GM18868 (cell line): ENCODE data around the gene RSPH6A.

Experiments used
- ATAC-seq: cut with Tn5 transposase; IDR thresholded peaks from one replicate; pipeline ENCODE4 v1.9.1; 2021; ENCODE audit warnings: mild to moderate bottlenecking, moderate library complexity; ENCODE audit not compliant: unreplicated experiment

The RSPH6A gene

DNA sequence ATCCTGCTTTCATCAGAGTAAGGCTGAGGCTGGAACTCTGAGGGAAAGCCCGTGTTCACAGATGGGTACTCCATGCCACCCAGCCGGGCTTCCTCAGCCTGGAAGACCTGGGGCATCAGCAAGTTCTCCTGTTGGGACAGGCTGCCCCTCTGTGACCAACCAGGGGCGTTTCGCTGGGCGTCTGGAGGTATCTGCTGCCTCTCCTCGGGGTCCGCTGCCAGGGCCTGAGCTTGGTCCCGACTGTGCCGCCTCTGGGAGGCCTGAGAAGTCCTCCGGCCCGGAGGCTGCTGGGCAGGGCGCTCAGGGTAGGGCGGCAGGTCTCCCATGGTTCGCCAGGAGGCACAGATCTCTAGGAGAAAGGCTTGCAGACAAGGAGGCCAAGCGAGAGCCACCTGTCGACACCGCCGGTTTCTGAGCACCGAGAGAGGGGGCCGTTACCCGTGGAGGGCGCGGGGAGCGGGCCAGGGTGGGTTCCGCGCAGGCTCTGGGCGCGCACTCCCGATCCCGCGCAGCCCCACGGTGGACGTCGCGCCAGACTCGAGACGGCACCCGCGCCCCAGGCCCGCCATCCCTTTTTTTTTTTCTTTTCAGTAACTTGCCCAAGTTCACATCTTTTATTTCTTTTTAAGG, at the start of gene RSPH6A:
TSS of gene RSPH6A (minus strand) at position 458 of the 630 bp plus-strand sequence. CDS start at position 326, 132 bp downstream.
- no peak for ATAC-seq

DNA sequence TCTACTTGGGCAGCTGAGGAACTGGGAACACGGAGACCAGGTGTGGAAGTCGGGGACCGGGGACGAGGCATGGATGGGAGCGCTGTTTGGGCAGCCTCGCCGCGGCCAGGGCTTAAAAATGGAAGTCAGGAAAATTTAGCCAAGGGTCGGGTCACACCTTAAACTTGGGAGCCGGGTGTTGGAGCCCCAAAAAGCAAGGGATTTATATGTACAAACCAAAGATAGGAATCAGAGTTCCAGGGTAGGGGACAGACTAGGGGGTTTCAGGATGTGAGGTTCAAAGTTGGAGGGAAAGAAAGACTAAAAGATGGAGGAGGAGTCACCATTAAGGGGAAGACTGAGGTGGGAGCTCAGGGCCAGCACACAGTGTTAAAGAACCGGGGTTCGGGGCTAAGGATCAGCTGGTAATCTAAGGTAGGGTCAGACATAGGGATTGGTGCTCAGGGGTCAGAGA, 49.5 kb upstream of the RSPH6A start:
- ATAC-seq = no peak

DNA sequence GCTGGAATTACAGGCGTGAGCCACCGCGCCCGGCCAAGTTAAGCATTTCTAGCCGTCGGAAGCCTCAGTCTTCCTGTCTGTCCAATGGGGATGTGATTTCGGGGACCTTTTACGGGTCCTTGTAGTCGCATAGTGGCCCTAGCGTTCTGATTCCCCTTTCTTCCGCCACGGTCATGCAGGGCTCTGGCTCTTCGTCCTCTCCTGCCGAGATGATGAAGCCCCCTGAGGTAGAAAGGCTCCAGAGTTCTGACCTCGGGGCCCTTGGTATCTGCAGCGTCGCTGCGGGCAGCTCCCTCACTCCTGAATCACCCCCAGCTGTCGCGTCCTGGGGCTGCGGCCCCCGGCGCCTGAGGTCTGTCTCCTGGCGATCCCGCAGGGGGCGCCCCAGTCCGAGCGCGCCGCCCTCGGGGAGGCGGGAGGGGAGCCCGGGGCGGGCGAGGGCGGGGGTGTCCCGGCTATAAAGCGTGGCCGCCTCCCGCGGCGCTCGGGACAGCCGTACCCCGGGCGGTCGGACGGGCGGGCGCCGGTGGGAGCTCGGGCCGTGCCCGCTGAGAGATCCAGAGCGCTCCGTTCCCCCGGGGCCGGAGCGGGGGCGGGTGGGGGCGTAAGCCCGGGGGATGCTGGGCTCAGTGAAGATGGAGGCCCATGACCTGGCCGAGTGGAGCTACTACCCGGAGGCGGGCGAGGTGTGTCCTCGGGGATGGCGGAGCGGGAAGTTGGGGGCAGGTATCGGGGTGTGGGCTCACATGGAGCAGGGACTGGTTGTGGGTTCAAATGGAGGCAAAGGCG, 48.9 kb upstream of the RSPH6A start, which contains the start of gene FOXA3:
TSS of gene FOXA3 (plus strand) at position 487 of the 789 bp plus-strand sequence. CDS start at position 618, 131 bp downstream.
- no peak for ATAC-seq

DNA sequence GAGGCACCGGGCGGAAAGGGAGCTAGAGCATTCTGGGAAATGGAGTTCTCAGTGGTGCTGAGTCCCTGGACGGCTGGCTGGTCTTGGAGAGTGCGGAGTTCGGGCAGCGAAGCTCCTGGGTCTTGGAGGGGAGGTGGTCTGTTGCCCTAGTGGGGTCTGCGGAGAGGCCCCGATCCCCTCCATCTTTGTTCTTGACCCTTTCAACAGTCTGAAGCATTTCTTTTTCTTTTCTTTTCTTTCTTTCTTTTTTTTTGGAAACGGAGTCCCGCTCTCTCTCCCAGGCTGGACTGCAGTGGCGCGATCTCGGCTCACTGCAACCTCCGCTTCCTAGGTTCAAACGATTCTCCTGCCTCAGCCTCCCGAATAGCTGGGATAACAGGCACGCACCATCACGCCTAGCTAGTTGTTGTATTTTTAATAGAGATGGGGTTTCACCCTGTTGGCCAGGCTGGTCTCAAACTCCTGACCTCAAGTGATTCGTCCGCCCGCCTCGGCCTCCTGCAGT, 48.3 kb upstream of the RSPH6A start:
- no peak for ATAC-seq

DNA sequence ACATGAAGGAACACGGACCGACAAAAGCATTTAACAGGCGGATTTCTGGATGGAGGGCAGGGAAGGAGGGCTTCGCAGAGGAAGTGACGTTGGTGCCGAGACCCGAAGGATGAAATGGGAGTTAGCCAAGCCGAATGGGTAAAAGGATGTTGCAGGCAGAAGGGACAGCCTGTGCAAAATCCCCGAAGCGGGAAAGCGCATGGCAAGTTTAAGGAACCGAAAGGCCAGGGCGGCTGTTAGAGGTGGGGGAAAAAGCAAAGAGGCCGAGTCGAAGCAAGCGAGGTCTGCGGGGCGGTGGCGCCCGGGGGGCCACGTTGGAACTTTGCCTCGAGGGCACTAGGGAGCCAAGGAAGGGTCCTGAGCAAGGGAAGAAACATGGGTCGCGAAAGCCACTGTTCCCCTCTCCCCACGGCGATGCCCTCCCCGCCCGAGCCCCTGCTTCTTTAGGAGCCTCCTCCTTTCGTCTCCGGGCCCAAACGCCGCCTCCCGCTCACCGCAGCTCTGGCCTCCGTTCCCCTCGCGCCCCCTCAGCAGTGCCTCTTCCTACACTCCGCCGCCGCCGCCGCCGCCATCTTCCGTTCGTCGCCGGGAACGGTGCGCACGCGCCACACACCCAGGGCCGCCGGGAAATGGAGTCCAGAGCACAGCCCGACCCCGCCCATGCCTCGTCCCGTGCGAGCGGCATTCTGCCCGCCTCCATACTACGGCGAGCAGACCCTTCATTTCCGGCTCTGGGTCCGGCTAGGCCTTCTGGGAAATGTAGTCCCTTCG, 47.6 kb upstream of the RSPH6A start, which contains the start of gene SYMPK:
TSS of gene SYMPK (minus strand) at position 584 of the 771 bp plus-strand sequence. CDS start 8,652 bp downstream, outside the sequence.
- ATAC-seq = peak; percentile 88

DNA sequence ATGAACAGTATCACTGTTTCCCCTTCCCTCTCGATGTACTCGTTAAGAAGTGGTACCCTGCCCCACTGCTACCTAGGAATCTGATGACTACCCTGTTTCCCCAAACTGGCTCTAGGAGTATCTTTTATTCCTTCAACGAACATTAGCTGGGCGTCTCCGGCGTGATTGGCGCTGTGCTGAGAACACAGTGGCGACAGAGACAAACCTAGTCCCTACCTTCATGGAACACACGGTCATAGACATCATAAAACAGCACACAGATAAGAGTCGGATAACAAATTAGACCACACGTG, 47.1 kb upstream of the RSPH6A start:
- no peak for ATAC-seq

DNA sequence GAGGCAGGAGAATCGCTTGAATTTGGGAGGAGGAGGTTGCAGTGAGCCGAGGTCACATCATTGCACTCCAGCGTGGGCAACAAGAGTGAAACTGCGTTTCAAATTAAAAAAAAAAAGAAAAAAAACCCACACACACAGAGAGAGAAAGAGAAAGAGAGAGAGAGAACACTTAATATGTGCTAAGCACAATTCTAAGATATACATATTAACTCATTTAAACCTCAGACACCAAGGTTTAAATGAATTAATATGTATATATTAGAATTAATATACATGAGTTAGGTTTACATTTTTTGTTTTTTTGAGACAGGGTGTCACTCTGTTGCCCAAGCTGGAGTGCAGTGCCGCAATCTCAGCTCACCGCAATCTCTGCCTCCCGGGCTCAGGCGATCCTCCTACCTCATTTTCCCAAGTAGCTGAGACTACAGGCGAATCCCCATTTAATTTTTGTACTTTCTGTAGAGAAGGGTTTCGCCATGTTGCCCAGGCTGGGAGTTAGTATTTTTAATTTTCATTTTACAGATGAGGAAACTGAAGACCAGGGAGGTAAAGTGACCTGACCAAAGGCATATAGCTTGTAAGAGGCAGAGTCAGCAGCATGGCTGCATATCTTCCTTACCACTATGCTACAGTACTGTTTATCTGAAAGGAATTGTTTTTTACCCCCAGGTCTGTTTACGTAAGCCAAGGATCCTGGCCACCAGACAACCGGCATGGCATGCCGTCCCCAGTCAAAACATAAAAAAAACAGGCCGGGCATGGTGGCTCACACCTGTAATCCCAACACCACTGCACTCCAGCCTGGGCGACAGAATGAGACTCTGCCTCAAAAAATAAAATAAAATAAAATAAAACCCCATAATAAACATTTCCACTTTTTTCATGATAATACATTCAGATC, 45.5 kb upstream of the RSPH6A start:
- ATAC-seq = no peak

DNA sequence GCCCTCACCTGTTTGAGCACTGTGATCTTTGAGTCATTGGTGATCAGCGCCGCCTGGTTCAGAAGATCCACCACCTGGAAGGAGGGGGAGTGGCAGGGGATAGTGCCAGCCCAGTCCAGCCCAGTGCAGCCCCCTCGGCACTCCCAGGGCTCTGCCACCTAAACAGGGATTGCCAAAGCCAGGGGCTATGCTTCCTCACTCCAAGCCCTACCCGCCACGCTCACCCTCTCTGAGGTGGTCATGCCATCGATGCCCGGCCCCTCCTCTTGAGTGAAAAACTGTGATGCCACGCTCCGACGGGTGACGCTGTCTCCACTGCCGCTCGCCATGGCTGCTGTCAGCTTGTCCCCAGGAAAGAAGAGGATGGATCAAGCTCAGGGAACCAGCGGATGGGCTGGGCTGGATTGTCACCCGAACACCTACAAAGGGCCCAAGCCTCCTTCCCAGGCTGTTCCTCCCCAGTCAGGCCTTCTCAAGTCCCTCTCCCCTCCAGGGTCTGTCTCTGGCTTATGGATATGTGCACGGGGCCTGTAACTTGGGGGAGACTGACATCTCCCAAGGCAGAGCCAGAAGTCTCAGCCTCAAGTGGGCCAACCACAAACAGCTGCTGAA, 39.2 kb upstream of the RSPH6A start:
- no peak for ATAC-seq

DNA sequence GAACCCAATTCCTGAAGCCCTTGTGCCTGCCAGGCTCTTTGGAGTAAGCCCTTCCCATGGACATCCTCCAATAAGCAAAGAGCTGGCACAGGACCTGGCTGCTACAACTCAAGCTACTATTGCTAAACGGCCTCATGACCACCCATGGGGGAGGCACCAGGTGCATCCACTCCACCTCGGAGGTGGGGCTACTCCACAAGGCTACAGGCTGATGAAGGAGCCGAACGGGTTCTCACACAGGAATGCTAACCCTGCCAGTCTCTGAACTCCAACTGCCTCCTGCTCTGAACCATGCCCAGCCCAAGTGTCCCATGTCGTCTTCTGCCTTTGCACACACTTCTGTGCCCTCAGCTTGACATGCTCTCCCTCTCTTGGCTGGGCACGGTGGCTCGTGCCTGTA, 37.9 kb upstream of the RSPH6A start:
- ATAC-seq = no peak

DNA sequence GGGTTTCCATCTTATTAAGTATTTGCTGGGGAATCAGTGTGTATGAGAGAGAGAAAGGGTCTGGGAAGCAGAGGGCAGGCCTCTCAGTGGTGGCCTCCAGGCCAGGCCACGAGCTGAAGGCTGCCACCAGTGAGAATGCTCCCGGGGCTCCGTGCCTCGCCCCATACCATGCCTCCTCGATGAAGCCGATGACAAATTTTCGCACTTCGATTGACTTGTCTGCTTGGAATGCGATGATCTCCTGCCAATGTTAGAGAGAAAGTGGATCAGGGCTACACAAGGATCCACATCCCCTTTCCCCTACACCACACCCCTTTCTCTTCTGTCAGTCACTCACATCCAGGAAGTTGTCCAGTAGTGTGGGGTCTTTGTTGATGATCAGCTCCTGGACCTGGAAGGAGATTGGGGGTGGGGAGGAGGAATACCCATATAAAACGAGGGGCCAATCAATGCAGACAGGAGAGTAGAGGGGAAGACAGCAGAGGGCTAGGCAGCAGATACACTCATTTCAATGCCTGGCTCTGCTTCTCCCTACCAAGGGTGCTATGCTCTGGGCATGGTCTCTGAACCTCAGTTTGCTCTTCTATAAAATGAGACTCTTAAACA, 37.1 kb upstream of the RSPH6A start:
- ATAC-seq = no peak

DNA sequence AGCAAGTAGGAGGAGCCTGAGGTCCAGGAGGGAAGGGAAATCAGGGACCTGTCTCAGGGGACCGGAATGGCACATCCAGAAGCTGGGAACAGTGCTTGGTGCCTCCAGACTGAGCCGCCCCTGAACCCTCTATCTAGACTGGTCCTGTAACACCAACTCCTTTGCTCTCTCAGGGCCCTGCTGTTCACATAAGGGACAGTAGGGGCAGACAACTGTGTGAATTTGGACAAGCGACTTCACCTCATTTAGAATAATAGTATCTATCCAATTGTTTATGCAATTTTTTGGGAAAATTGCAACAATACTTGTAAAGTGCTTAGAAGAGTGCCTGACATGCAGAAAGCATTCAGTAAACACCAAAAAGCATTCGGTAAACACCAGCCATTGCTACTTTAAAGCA, 33.8 kb upstream of the RSPH6A start:
- ATAC-seq = no peak

DNA sequence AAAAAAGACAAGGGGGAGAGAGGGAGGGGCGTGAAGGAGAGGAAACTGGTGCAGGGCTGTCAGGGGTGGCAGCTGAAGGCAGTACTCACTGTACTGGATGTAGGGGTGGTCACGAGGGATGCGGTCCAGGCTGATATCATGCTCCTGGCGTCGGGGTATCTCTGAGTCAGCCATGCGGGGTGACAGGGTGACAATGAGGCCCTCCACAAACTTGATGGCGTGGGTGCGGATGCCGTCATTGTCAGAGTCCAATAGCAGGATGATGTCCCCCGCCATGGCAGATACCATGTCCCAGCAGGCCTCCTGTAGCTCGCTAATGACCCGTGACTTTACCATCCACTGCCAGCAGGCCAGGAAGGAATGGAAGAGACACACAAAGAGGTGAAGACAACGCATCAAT, 32.6 kb upstream of the RSPH6A start:
- ATAC-seq = no peak

DNA sequence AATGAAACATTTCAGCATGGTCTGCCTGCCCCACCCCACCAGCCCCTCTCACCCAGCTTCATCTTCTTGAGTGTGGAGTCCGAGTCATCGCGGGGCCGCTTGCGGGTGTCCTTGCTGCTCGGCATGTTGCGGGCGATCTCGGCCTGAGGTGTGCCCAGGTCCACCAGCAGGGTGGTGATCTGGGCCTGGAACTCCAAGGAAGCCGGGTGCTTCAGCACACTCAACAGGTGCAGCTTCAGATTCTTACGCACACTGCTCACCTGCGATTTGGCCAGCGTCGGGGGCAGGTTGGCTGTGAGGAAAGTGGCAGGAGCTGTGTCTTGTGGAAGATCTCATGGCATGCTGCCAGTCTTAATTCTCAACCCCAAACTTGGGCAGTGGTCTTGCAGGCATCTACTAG, 27.1 kb upstream of the RSPH6A start:
- ATAC-seq = no peak

DNA sequence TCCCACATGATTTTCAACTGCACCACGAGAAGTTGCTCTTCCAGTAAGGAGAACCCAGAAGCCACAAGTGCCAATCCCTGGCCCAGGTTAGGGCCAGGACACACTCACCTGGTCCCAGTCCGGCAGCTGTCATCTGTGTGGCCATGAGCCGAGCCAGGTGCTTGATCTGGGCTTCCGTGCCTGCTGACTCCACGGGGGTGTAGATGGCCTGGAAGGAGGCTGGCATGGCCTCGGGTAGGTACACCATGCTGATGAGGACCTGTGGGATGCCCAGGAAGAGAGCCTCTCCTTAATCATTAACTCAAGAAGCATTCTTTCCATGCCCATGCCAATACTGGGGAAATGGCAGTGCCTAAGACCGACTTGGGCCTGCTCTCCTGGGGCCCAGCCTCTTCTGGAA, 19.9 kb upstream of the RSPH6A start:
- ATAC-seq = no peak

DNA sequence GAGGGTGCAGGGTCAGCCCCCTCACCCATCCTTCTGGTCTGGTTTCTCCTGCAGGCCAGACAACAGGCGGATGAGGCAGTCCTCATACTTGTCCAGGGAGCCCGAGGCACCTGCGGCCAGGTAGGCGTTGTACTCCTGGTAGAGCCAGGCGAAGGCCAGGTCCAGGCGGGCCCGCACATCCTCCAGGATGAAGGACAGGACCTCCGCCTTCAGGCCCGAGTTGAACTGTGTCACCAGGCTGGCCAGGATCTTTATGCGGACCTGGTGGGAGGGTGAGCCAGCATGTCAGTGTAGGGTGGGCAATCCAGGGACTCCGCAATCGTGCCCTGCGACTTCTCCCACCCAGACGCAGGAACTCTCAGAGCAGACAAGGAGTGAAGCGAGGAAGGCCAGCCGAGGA, 13.8 kb upstream of the RSPH6A start:
- ATAC-seq = no peak

DNA sequence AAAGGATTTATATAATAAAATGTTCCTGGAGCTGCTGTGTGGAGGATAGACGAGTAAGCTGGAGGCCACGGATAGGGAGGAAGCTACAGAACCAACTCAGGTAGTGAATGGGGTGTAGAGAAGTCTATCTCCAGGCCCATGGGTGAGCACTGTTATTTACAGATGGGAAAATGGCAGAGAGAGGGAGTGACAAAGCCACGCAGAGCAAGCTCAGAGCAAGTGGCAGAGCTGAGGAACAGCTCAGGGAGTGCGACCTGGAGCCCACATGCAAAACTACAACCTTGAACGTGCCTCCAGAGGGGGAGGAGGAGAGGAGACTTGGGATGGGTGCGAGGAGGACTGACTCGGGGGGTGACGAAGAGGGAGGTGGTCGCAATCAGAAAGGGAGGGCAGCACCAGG, 13.4 kb upstream of the RSPH6A start:
- no peak for ATAC-seq

DNA sequence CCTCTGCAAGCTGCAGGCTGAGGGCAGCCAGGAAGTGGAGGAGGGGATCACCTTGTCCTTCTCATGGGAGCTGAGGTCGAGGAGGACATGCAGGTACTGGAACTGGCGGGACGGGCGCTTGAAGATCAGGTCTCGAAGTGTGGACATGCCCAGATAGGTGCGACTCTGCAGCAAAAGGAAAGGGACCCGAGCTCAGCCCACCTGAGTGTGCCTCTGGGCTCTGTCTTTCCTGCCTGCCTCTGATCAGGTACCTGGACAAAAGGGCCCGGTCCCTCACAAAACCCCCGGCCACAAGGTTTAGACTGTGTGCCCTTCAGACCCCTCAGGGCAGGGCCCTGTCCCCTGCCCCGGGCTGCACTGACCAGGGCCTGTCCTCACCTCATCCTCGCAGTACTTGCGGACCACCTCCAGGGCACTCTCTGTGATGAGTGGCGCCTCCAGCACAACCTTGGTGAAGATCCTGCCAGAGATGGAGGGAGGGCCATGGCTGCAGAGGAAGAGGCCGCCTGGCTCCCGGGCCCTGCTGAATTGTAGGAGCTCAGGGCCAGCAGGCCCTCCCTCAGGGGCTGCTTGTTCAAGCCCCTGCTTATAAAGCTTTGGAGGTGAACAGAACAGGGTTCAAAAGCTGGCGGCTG, 12.5 kb upstream of the RSPH6A start:
- ATAC-seq = no peak

DNA sequence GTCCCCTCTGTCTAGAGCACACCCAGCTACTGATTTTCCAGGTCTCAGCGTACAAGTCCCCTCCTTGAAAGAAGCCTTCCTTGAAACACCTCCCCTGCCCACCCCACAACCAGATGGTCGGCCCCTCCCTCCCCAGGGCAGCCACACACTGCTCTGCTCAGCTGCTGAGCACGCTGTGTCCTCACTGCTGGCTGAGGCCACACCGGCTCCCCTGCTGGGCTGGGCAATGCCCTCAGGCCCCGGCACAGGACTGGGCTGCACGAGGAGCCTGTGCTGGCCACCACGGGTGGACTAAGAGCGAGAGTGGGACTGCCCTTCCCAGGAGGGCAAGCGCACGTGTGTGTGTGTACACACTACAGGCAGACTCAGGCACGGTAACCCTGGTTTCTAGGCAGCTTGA, 11.8 kb upstream of the RSPH6A start:
- ATAC-seq = no peak
